CD14-positive monocyte (primary cell): ENCODE data around the gene CEP162. TPM values are rescaled to one million over a fixed set of nuclear protein-coding genes. Genes with fewer than 3 reads are reported as not detected.
"Not testable (repeated sequence)": the region's sequence is repeated elsewhere in the genome, so short reads cannot be mapped to it uniquely, and the experiment has no call there.

Experiments used
- DNase-seq, 3 donors: peaks; one replicate each; pipeline ENCODE4 v3.0.0-alpha.2; 2011 to 2022
- H2AFZ ChIP-seq: 2 replicates; pipeline ENCODE4 v1.6.0; 2012; ENCODE audit warnings: mild to moderate bottlenecking, low read depth, low read length, inconsistent platforms; ENCODE audit not compliant: insufficient read depth, poor library complexity, severe bottlenecking
- H3K27ac ChIP-seq, 2 donors: 1 replicate in 1 of 2; 2 replicates in 1 of 2; pipeline ENCODE4 v1.5.1; 2012 to 2013; ENCODE audit warnings: low read length in 2 of 2, control low read depth in 1 of 2, inconsistent platforms in 1 of 2, low read depth in 1 of 2, mild to moderate bottlenecking in 1 of 2
- H3K27me3 ChIP-seq, 2 donors: one replicate each; pipeline versions ENCODE4 v1.6.0 to v1.6.1; 2011 to 2013; ENCODE audit warnings: low read length in 2 of 2; ENCODE audit not compliant: control insufficient read depth in 2 of 2, insufficient read depth in 2 of 2
- H3K36me3 ChIP-seq, 2 donors: replicated peaks in 1 of 2; 1 replicate in 1 of 2; 2 replicates in 1 of 2; pipeline versions ENCODE4 v1.5.1 to v1.6.1; 2012 to 2013; ENCODE audit warnings: low read length in 2 of 2, control low read depth in 1 of 2, inconsistent platforms in 1 of 2, mild to moderate bottlenecking in 1 of 2; ENCODE audit not compliant: insufficient read depth in 2 of 2, control insufficient read depth in 1 of 2
- H3K4me1 ChIP-seq, 2 donors: 1 replicate in 1 of 2; 2 replicates in 1 of 2; pipeline versions ENCODE4 v1.5.1 to v1.6.1; 2012 to 2013; ENCODE audit warnings: low read length in 2 of 2, control low read depth in 1 of 2, inconsistent platforms in 1 of 2, mild to moderate bottlenecking in 1 of 2, moderate library complexity in 1 of 2; ENCODE audit not compliant: insufficient read depth in 2 of 2, control insufficient read depth in 1 of 2
- H3K4me2 ChIP-seq: replicated peaks from 2 replicates; pipeline ENCODE3; 2012; ENCODE audit warnings: low read length, moderate library complexity, mild to moderate bottlenecking; ENCODE audit not compliant: poor library complexity, severe bottlenecking; ENCODE audit errors: extremely low read depth
- H3K4me3 ChIP-seq, 3 experiments: fragments of 200-600 bp in 1 of 3; sonication (generic) in 1 of 3; replicated peaks in 1 of 3; 1 replicate in 2 of 3; 2 replicates in 1 of 3; pipeline ENCODE4 v1.5.1; 2011 to 2013; ENCODE audit warnings: low read length in 3 of 3, mild to moderate bottlenecking in 3 of 3, control low read depth in 2 of 3, low read depth in 2 of 3, inconsistent platforms in 1 of 3, moderate library complexity in 1 of 3
- H3K79me2 ChIP-seq: 2 replicates; pipeline ENCODE4 v1.6.0; 2012; ENCODE audit warnings: mild to moderate bottlenecking, control low read depth, inconsistent platforms, low read length, moderate library complexity; ENCODE audit not compliant: insufficient read depth
- H3K9ac ChIP-seq: 2 replicates; pipeline ENCODE4 v1.6.0; 2017; ENCODE audit warnings: low read length, mild to moderate bottlenecking; ENCODE audit not compliant: insufficient read depth, poor library complexity, severe bottlenecking
- H3K9me3 ChIP-seq, 2 donors: replicated peaks in 1 of 2; 1 replicate in 1 of 2; 2 replicates in 1 of 2; pipeline versions ENCODE4 v1.5.1 to v1.6.1; 2012 to 2013; ENCODE audit warnings: low read length in 2 of 2, control low read depth in 1 of 2; ENCODE audit not compliant: control insufficient read depth in 1 of 2, insufficient read depth in 1 of 2
- H4K20me1 ChIP-seq: 2 replicates; pipeline ENCODE4 v1.6.0; 2012; ENCODE audit warnings: mild to moderate bottlenecking, low read length, control low read depth, moderate library complexity; ENCODE audit not compliant: insufficient read depth
- H3K27ac Mint-ChIP-seq, 7 donors: one replicate each; pipeline ENCODE4 v1.8.0; 2020; ENCODE audit warnings: mild to moderate bottlenecking in 7 of 7, mixed read lengths in 7 of 7, moderate library complexity in 6 of 7, inconsistent platforms in 2 of 7
- H3K27me3 Mint-ChIP-seq, 3 donors: one replicate each; pipeline ENCODE4 v1.8.0; 2021 to 2022; ENCODE audit warnings: low read depth in 3 of 3, mild to moderate bottlenecking in 3 of 3, mixed read lengths in 3 of 3, moderate library complexity in 3 of 3, inconsistent platforms in 1 of 3
- H3K36me3 Mint-ChIP-seq, 2 donors: one replicate each; pipeline ENCODE4 v1.8.0; 2020; ENCODE audit warnings: mixed read lengths in 2 of 2, inconsistent platforms in 1 of 2, mild to moderate bottlenecking in 1 of 2
- H3K4me1 Mint-ChIP-seq: one replicate; pipeline ENCODE4 v1.8.0; 2020; ENCODE audit warnings: mild to moderate bottlenecking, mixed read lengths
- H3K4me3 Mint-ChIP-seq, 2 donors: one replicate each; pipeline ENCODE4 v1.8.0; 2020; ENCODE audit warnings: mild to moderate bottlenecking in 2 of 2, mixed read lengths in 2 of 2, moderate library complexity in 1 of 2
- H3K9me3 Mint-ChIP-seq, 7 donors: one replicate each; pipeline ENCODE4 v1.8.0; 2020 to 2022; ENCODE audit warnings: mixed read lengths in 7 of 7, mild to moderate bottlenecking in 6 of 7, moderate library complexity in 6 of 7, inconsistent platforms in 2 of 7
- CTCF ChIP-seq: fragments of 200-600 bp; IDR thresholded peaks from one replicate; pipeline ENCODE4 v1.8.0; 2022; ENCODE audit warnings: antibody characterized with exemption, mild to moderate bottlenecking
- WGBS: methylation state at CpG from one replicate; pipeline ENCODE4 v1.1.5; 2013; ENCODE audit warnings: missing lambda C conversion rate; ENCODE audit not compliant: insufficient coverage; 5-methylcytosine and 5-hydroxymethylcytosine counted together
- intact Hi-C, 2 donors: fragments of 100-400 bp; cut with micrococcal nuclease; formaldehyde crosslinking; loops; one replicate each; pipeline versions ENCODE4 v1.15.0 to v1.15.1; 2023
- polyA plus RNA-seq, 3 donors: library from polyadenylated mRNA; depleted of rRNA in 1 of 3; unstranded in 2 of 3; stranded (reverse) in 1 of 3; fragments of 300-500 nt in 2 of 3; fragments of >200 nt in 1 of 3; fragmentation: Illumina TruSeq in 2 of 3; gene quantifications; 1 replicate in 2 of 3; 2 replicates in 1 of 3; pipeline ENCODE4 v1.2.3, GENCODE V29; 2012 to 2021

The CEP162 gene
- polyA plus RNA-seq, 3 donors: 1.5 to 2.7 (median 1.6) TPM

GRCh38 chr6:84111351-84111750 is 116.1 kb downstream of the CEP162 start:
- H3K36me3 ChIP-seq, H3K4me2 ChIP-seq, H3K9ac ChIP-seq, H4K20me1 ChIP-seq, DNase-seq, H3K27me3 ChIP-seq, H3K27me3 Mint-ChIP-seq, H3K79me2 ChIP-seq, H3K27ac Mint-ChIP-seq, H3K4me1 Mint-ChIP-seq, intact Hi-C loops, H2AFZ ChIP-seq, H3K36me3 Mint-ChIP-seq, H3K4me3 ChIP-seq, H3K4me1 ChIP-seq, H3K4me3 Mint-ChIP-seq, H3K27ac ChIP-seq: not testable (repeated sequence)
- WGBS: no CpG with 5 or more reads among the region's 1 CpG
- peaks cover 10 to 25% (median 17%) of the 10 kb centered on the region in 7 donors for H3K9me3 Mint-ChIP-seq
- H3K9me3 ChIP-seq: peaks cover 2 to 12% of the 10 kb centered on the region in 2 donors

- Histone ChIP-seq H2AFZ (no peak overlapping the region), H3K79me2 (no peaks in the 10 kb centered on the region), H3K4me2 (no peak overlapping the region), H3K36me3 (no peaks in the 10 kb centered on the region), H3K9me3 (peaks cover 3 to 6% of the 10 kb centered on the region in 2 donors), H3K4me1 (no peaks in the 10 kb centered on the region), H3K27ac (no peak overlapping the region), H3K9ac (no peak overlapping the region), H4K20me1 (no peaks in the 10 kb centered on the region), H3K27me3 (no peaks in the 10 kb centered on the region), H3K4me3 (no peak overlapping the region)
- Mint-ChIP-seq H3K27me3 (peaks cover 0 to under 1% (median 0%) of the 10 kb centered on the region in 3 donors), H3K9me3 (peaks cover 6 to 14% (median 11%) of the 10 kb centered on the region in 7 donors), H3K27ac (no peak overlapping the region), H3K4me1 (no peaks in the 10 kb centered on the region), H3K36me3 (no peaks in the 10 kb centered on the region), H3K4me3 (no peak overlapping the region)
- intact Hi-C loops: no loop called here
- DNase-seq: no peak
- no peak for TF ChIP-seq CTCF
Observed at GRCh38 chr6:84107495-84107894, 119.9 kb downstream of the CEP162 start.

- H3K4me1 Mint-ChIP-seq, H3K27ac ChIP-seq, H3K9me3 ChIP-seq, H3K79me2 ChIP-seq, H3K27me3 Mint-ChIP-seq, intact Hi-C loops, H3K4me1 ChIP-seq, H4K20me1 ChIP-seq, H3K4me2 ChIP-seq, H3K9ac ChIP-seq, H3K27me3 ChIP-seq, H3K4me3 Mint-ChIP-seq, H3K27ac Mint-ChIP-seq, H3K36me3 ChIP-seq, H2AFZ ChIP-seq, H3K4me3 ChIP-seq, H3K36me3 Mint-ChIP-seq: not testable (repeated sequence)
- H3K9me3 Mint-ChIP-seq: peaks cover 5 to 17% (median 12%) of the 10 kb centered on the region in 7 donors
- 80% methylated on average over 1 of the region's 3 CpGs for WGBS
- peak in 1 of 3 donors; percentile 7 for DNase-seq
Observed at GRCh38 chr6:84105215-84105924, 122.1 kb downstream of the CEP162 start.
